K562 (cell line): Measurements from ENCODE around the gene GLB1L3. TPM values are rescaled to one million over a fixed set of nuclear protein-coding genes. Genes with fewer than 3 reads are reported as not detected.
"Not testable (repeated sequence)": the region's sequence is repeated elsewhere in the genome, so short reads cannot be mapped to it uniquely, and the experiment has no call there.

Source experiments
- ATAC-seq: fragments of 200-7000 bp; cut with Tn5 transposase; 3 replicates; pipeline ENCODE4 v1.9.1; 2020; ENCODE audit warnings: moderate library complexity
- BruUV-seq: library from RNA; stranded (reverse); fragments of 400-500 nt; replicated peaks from 2 replicates; lab custom pipeline; 2021; lab: Mats Ljungman, UMichigan
- CTCF ChIA-PET: fragments of 300-600 bp; formaldehyde crosslinking; extraction: SDS; loops from one replicate; lab custom pipeline; 2021; ENCODE audit warnings: low intra/inter-chr PET ratio; lab: Yijun Ruan, JAX
- POLR2A ChIA-PET: fragments of 300-600, 350-650 bp; sonication (Branson Sonifier 250); formaldehyde crosslinking; extraction: SDS; loops from one replicate; lab custom pipeline; 2021; ENCODE audit warnings: antibody characterized with exemption, inconsistent platforms; lab: Yijun Ruan, JAX
- DNase-seq, 4 experiments: peaks; one replicate each; pipeline versions ENCODE4 v3.0.0 to v3.0.0-alpha.2; 2011 to 2018; ENCODE audit warnings: low spot score in 3 of 4, mixed read lengths in 3 of 4; ENCODE audit errors: extremely low read depth in 1 of 4
- FAIRE-seq: peaks from 2 replicates; lab custom pipeline; 2011; peaks lifted over from hg19 to GRCh38; lab: Jason Lieb, UNC
- H2AFZ ChIP-seq: 2 replicates; pipeline ENCODE4 v1.6.0; 2011; ENCODE audit warnings: low read depth, low read length, control low read depth, inconsistent platforms
- H3K27ac ChIP-seq: fragments of 200-600 bp; 3 replicates; pipeline ENCODE4 v1.8.0; 2011; ENCODE audit warnings: low read depth, mild to moderate bottlenecking, control low read depth, inconsistent platforms, low read length, moderate library complexity, mixed read lengths; ENCODE audit errors: extremely low read depth
- H3K27me3 ChIP-seq, 2 experiments: fragments of 300-600 bp in 1 of 2; 2 replicates in 1 of 2; 3 replicates in 1 of 2; pipeline versions ENCODE4 v1.6.0 to v1.8.0; 2011; ENCODE audit warnings: inconsistent platforms in 2 of 2, low read length in 2 of 2, mild to moderate bottlenecking in 1 of 2, mixed read lengths in 1 of 2, moderate library complexity in 1 of 2; ENCODE audit not compliant: control insufficient read depth in 2 of 2, insufficient read depth in 2 of 2
- H3K36me3 ChIP-seq: fragments of 300-600 bp; 3 replicates; pipeline ENCODE4 v1.8.0; 2011; ENCODE audit warnings: mild to moderate bottlenecking, low read length, inconsistent platforms; ENCODE audit not compliant: control insufficient read depth, insufficient read depth
- H3K4me1 ChIP-seq, 2 experiments: fragments of 200-600 bp in 1 of 2; replicated peaks in 1 of 2; 2 replicates in 1 of 2; 3 replicates in 1 of 2; pipeline versions ENCODE4 v1.5.1 to v1.8.0; 2011; ENCODE audit warnings: inconsistent platforms in 2 of 2, low read length in 2 of 2, mild to moderate bottlenecking in 1 of 2, mixed read lengths in 1 of 2, moderate library complexity in 1 of 2; ENCODE audit not compliant: control insufficient read depth in 2 of 2, insufficient read depth in 2 of 2
- H3K4me2 ChIP-seq: 2 replicates; pipeline ENCODE4 v1.6.1; 2011; ENCODE audit warnings: low read length, control low read depth, inconsistent platforms, mixed read lengths; ENCODE audit not compliant: insufficient read depth
- H3K4me3 ChIP-seq: fragments of 200-600 bp; sonication (generic), shearing (Covaris generic); 2 replicates; pipeline ENCODE4 v1.5.1; 2016; ENCODE audit warnings: control low read depth, inconsistent platforms
- H3K79me2 ChIP-seq: fragments of 200-600 bp; 3 replicates; pipeline ENCODE4 v1.8.0; 2011; ENCODE audit warnings: low read length, inconsistent platforms; ENCODE audit not compliant: control insufficient read depth, insufficient read depth
- H3K9ac ChIP-seq, 2 experiments: 2 replicates each; pipeline versions ENCODE4 v1.6.0 to v1.6.1; 2011; ENCODE audit warnings: low read depth in 2 of 2, low read length in 2 of 2, control low read depth in 1 of 2, inconsistent platforms in 1 of 2, mild to moderate bottlenecking in 1 of 2, mixed read lengths in 1 of 2; ENCODE audit not compliant: insufficient read depth in 1 of 2
- H3K9me1 ChIP-seq: one replicate; pipeline ENCODE4 v1.6.0; 2011; ENCODE audit warnings: inconsistent platforms, mild to moderate bottlenecking, low read length, moderate library complexity; ENCODE audit not compliant: control insufficient read depth, insufficient read depth
- H3K9me3 ChIP-seq: replicated peaks from 2 replicates; pipeline ENCODE4 v1.5.1; 2011; ENCODE audit warnings: low read depth, low read length, inconsistent platforms; ENCODE audit not compliant: control insufficient read depth, insufficient read depth
- H4K20me1 ChIP-seq: replicated peaks from 2 replicates; pipeline ENCODE4 v1.6.1; 2011; ENCODE audit warnings: low read length, inconsistent platforms, mixed read lengths; ENCODE audit not compliant: control insufficient read depth, insufficient read depth
- PML ChIP-seq: IDR thresholded peaks from 2 replicates; pipeline ENCODE4 v1.6.1; 2012; ENCODE audit warnings: low read length, inconsistent platforms
- POLR2A ChIP-seq: fragments of 450-650 bp; conservative IDR thresholded peaks from 2 replicates; pipeline ENCODE4 v1.6.1; 2016
- RBFOX2 ChIP-seq: fragments of 200-400 bp; formaldehyde crosslinking; IDR thresholded peaks from 2 replicates; pipeline ENCODE4 v1.6.1; 2017; ENCODE audit warnings: low read depth, mild to moderate bottlenecking, low read length, moderate library complexity
- SUPT5H ChIP-seq: fragments of 450-650 bp; IDR thresholded peaks from 2 replicates; pipeline ENCODE4 v1.6.1; 2016
- WGBS: fragments of 100-300 bp; shearing (Covaris generic); methylation state at CpG from one replicate; pipeline ENCODE4 v1.1.6; 2016; ENCODE audit warnings: low coverage, mixed read lengths; ENCODE audit not compliant: insufficient coverage; ENCODE audit errors: missing lambda C conversion rate; 5-methylcytosine and 5-hydroxymethylcytosine counted together
- in situ Hi-C: fragments of 300-500 bp; cut with MboI; formaldehyde crosslinking; loops from 4 replicates; pipeline ENCODE4 v1.15.0; 2018; ENCODE audit warnings: inconsistent platforms, mixed read lengths
- intact Hi-C: fragments of 100-400 bp; cut with micrococcal nuclease; formaldehyde crosslinking; loops from 2 replicates; pipeline ENCODE4 v1.14.2; 2022
- polyA plus RNA-seq, 8 experiments: library from polyadenylated mRNA; depleted of rRNA in 4 of 8; stranded (reverse) in 5 of 8; unstranded in 3 of 8; fragments of >200 nt; fragmentation: Nextera tagmentation in 2 of 8; fragmentation: Illumina TruSeq in 1 of 8; extraction: Ambion mirVana in 2 of 8; extraction: Trizol in 1 of 8; gene quantifications; 2 replicates each; pipeline versions ENCODE4 v1.2.1 to v1.2.3, GENCODE V29; 2011 to 2014; ENCODE audit warnings: inconsistent platforms in 1 of 8, missing spikeins in 1 of 8
- total RNA-seq, 7 experiments: library from RNA; depleted of rRNA in 6 of 7; stranded (reverse); fragments of >200 nt in 6 of 7; fragmentation: Illumina TruSeq in 2 of 7; extraction: Trizol in 2 of 7; gene quantifications; 2 replicates each; pipeline versions ENCODE4 v1.2.1 to v1.2.3, GENCODE V29; 2011 to 2021; ENCODE audit warnings: low replicate concordance in 1 of 7
- TF ChIP-seq, protein P1 (sequence below), 2 experiments: fragments of 450-650 bp in 1 of 2; IDR thresholded peaks; 2 replicates each; pipeline ENCODE4 v1.6.1; 2011 to 2017; ENCODE audit warnings: low read depth in 2 of 2, antibody characterized with exemption in 1 of 2, borderline replicate concordance in 1 of 2, low read length in 1 of 2, mild to moderate bottlenecking in 1 of 2, mixed read lengths in 1 of 2; ENCODE audit not compliant: control insufficient read depth in 1 of 2

Gene GLB1L3
- total and polyA plus RNA-seq, 9 of the 15 experiments (the other 6 are each of a cell fraction or from before 2014, with no cell fraction given) = 0.18 to 3.3 (median 0.49) TPM

DNA sequence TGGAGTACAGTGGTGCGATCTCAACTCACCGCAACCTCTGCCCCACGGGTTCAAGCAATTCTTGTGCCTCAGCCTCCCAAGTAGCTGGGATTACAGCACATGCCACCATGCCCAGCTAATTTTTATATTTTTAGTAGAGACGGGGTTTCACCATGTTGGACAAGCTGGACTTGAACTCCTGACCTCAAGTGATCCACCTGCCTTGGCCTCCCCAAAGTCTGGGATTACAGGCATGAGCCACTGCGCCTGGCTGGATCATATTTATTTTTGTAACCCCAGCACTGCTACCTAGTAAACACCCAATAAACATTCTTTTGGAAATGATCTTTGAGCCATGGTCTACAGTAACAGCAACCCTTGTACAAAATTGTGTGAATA, 21.0 kb upstream of the GLB1L3 start:
- intact Hi-C loops, H3K4me3 ChIP-seq, ATAC-seq, H4K20me1 ChIP-seq, H3K27ac ChIP-seq, POLR2A ChIA-PET, H3K4me2 ChIP-seq, in situ Hi-C loops, H2AFZ ChIP-seq, H3K9ac ChIP-seq, H3K9me3 ChIP-seq, CTCF ChIA-PET, H3K27me3 ChIP-seq, H3K9me1 ChIP-seq, H3K4me1 ChIP-seq, FAIRE-seq, DNase-seq: not testable (repeated sequence)
- TF ChIP-seq PML = 0 out of 2 replicates have a peak, but pooled peaks have one; percentile 52
- TF ChIP-seq POLR2A = peak; percentile 67
- TF ChIP-seq SUPT5H = peak; percentile 27; the same call in 1 of the 2 replicates
- TF ChIP-seq RBFOX2 = peak; percentile 45; the same call in 1 of the 2 replicates
- TF ChIP-seq, protein P1, sequence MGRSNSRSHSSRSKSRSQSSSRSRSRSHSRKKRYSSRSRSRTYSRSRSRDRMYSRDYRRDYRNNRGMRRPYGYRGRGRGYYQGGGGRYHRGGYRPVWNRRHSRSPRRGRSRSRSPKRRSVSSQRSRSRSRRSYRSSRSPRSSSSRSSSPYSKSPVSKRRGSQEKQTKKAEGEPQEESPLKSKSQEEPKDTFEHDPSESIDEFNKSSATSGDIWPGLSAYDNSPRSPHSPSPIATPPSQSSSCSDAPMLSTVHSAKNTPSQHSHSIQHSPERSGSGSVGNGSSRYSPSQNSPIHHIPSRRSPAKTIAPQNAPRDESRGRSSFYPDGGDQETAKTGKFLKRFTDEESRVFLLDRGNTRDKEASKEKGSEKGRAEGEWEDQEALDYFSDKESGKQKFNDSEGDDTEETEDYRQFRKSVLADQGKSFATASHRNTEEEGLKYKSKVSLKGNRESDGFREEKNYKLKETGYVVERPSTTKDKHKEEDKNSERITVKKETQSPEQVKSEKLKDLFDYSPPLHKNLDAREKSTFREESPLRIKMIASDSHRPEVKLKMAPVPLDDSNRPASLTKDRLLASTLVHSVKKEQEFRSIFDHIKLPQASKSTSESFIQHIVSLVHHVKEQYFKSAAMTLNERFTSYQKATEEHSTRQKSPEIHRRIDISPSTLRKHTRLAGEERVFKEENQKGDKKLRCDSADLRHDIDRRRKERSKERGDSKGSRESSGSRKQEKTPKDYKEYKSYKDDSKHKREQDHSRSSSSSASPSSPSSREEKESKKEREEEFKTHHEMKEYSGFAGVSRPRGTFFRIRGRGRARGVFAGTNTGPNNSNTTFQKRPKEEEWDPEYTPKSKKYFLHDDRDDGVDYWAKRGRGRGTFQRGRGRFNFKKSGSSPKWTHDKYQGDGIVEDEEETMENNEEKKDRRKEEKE (IDR thresholded peaks at IDR 0.05; ENCODE audit: borderline replicate concordance in 1 of 2, control insufficient read depth in 1 of 2, low read depth in 2 of 2, low read length in 1 of 2) = 0 out of 4 replicates have a peak, but pooled peaks of 1 of the 2 experiments have one; percentile 30
- peaks cover 32% of the 10 kb centered on the region for H3K79me2 ChIP-seq
- peaks cover 46% of the 10 kb centered on the region for H3K36me3 ChIP-seq
- BruUV-seq = TSS peak; percentile 55
- 87% methylated on average over 5 of the region's 5 CpGs for WGBS
